DOHH2 (cell line): ENCODE measurements around the gene PIK3CA.

Experiments used
- H3F3A ChIP-seq: fragments of 200-600 bp; sonication (generic), shearing (Covaris generic); 2 replicates; pipeline ENCODE4 v1.6.0; 2016; ENCODE audit warnings: antibody characterized with exemption, mild to moderate bottlenecking; ENCODE audit not compliant: control insufficient read depth, insufficient read depth
- H3K27ac ChIP-seq: fragments of 200-600 bp; sonication (generic); 2 replicates; pipeline ENCODE4 v1.5.1; 2014; ENCODE audit warnings: low read depth, mild to moderate bottlenecking, low read length, moderate library complexity
- H3K27me3 ChIP-seq: fragments of 200-600 bp; sonication (generic); 2 replicates; pipeline ENCODE4 v1.6.1; 2014; ENCODE audit warnings: mild to moderate bottlenecking, low read length, mixed read lengths; ENCODE audit not compliant: control insufficient read depth
- H3K36me3 ChIP-seq: fragments of 200-600 bp; sonication (generic); 2 replicates; pipeline ENCODE4 v1.6.1; 2014; ENCODE audit warnings: mild to moderate bottlenecking, low read length, moderate library complexity, mixed read lengths; ENCODE audit not compliant: control insufficient read depth
- H3K4me1 ChIP-seq: fragments of 200-600 bp; sonication (generic); 2 replicates; pipeline ENCODE4 v1.6.1; 2014; ENCODE audit warnings: mild to moderate bottlenecking, low read length, mixed read lengths; ENCODE audit not compliant: control insufficient read depth
- H3K4me2 ChIP-seq: fragments of 200-600 bp; sonication (generic); 2 replicates; pipeline ENCODE4 v1.6.0; 2014; ENCODE audit warnings: mild to moderate bottlenecking, low read length, moderate library complexity
- H3K4me3 ChIP-seq: fragments of 200-600 bp; sonication (generic); 2 replicates; pipeline ENCODE4 v1.5.1; 2014; ENCODE audit warnings: mild to moderate bottlenecking, low read length, mixed read lengths
- H3K79me2 ChIP-seq: fragments of 200-600 bp; sonication (generic); 2 replicates; pipeline ENCODE4 v1.6.1; 2014; ENCODE audit warnings: mild to moderate bottlenecking, low read length, mixed read lengths; ENCODE audit not compliant: control insufficient read depth
- H3K9me2 ChIP-seq: fragments of 200-600 bp; sonication (generic); replicated peaks from 2 replicates; pipeline ENCODE4 v1.6.1; 2014; ENCODE audit warnings: mild to moderate bottlenecking, low read length, mixed read lengths; ENCODE audit not compliant: control insufficient read depth
- H3K9me3 ChIP-seq: fragments of 200-600 bp; sonication (generic); 2 replicates; pipeline ENCODE4 v1.6.1; 2014; ENCODE audit warnings: antibody characterized with exemption, low read length, mixed read lengths; ENCODE audit not compliant: control insufficient read depth, insufficient read depth
- H4K20me1 ChIP-seq: fragments of 200-600 bp; sonication (generic); 2 replicates; pipeline ENCODE4 v1.6.0; 2014; ENCODE audit warnings: low read depth, mild to moderate bottlenecking, antibody characterized with exemption, low read length, moderate library complexity; ENCODE audit not compliant: control insufficient read depth, insufficient read depth
- CTCF ChIP-seq: fragments of 200-600 bp; sonication (generic); IDR thresholded peaks from one replicate; pipeline ENCODE4 v1.5.1; 2014; ENCODE audit warnings: antibody characterized with exemption, mild to moderate bottlenecking, low read depth, low read length; ENCODE audit not compliant: poor library complexity, severe bottlenecking
- EZH2phosphoT487 ChIP-seq: fragments of 200-600 bp; sonication (generic); IDR thresholded peaks from 2 replicates; pipeline ENCODE4 v1.6.1; 2017; ENCODE audit warnings: borderline replicate concordance, mild to moderate bottlenecking, antibody characterized with exemption, low read length, moderate library complexity, mixed read lengths

PIK3CA gene

GRCh38 chr3:179177611-179178010, 29.5 kb downstream of the PIK3CA start:
- H3K79me2 ChIP-seq, result peaks cover 68% of the 10 kb centered on the region

GRCh38 chr3:179179256-179179655, 31.1 kb downstream of the PIK3CA start:
- Histone ChIP-seq H3K4me3 (no peak overlapping the region), H3K9me3 (no peaks in the 10 kb centered on the region), H3K27ac (no peak overlapping the region), H3K27me3 (no peaks in the 10 kb centered on the region), H3K36me3 (no peaks in the 10 kb centered on the region), H3K4me1 (peaks cover 8% of the 10 kb centered on the region), H3F3A (no peaks in the 10 kb centered on the region), H3K9me2 (no peaks in the 10 kb centered on the region), H3K79me2 (peaks cover 83% of the 10 kb centered on the region), H4K20me1 (peaks cover 4% of the 10 kb centered on the region; the same call in 1 of the 2 replicates), H3K4me2 (no peak overlapping the region)
- no peak for TF ChIP-seq CTCF
- no peak for TF ChIP-seq EZH2phosphoT487

More at GRCh38 chr3:179177611-179178010, 29.5 kb downstream of the PIK3CA start:
- Histone ChIP-seq H3K27me3 (no peaks in the 10 kb centered on the region), H3K9me2 (no peaks in the 10 kb centered on the region), H3K36me3 (no peaks in the 10 kb centered on the region), H3K9me3 (no peaks in the 10 kb centered on the region), H3K4me1 (peaks cover 12% of the 10 kb centered on the region), H3K4me3 (no peak overlapping the region), H3K4me2 (no peak overlapping the region), H4K20me1 (peaks cover 4% of the 10 kb centered on the region; the same call in 1 of the 2 replicates), H3F3A (no peaks in the 10 kb centered on the region), H3K27ac (no peak overlapping the region)
- TF ChIP-seq EZH2phosphoT487 (no peak), CTCF (no peak)

GRCh38 chr3:179179979-179180759, 32.0 kb downstream of the PIK3CA start:
- no peak overlapping the region for H3K27ac ChIP-seq
- no peaks in the 10 kb centered on the region; the same call in 1 of the 2 replicates for H3K4me1 ChIP-seq
- no peak overlapping the region for H3K4me2 ChIP-seq
- TF ChIP-seq EZH2phosphoT487 (no peak), CTCF (no peak)
- no peaks in the 10 kb centered on the region for H3K9me3 ChIP-seq
- peaks cover 81% of the 10 kb centered on the region for H3K79me2 ChIP-seq
- H3K4me3 ChIP-seq, result no peak overlapping the region
- H3K27me3 ChIP-seq, result no peaks in the 10 kb centered on the region
- no peaks in the 10 kb centered on the region for H3F3A ChIP-seq
- peaks cover 4% of the 10 kb centered on the region; the same call in 1 of the 2 replicates for H4K20me1 ChIP-seq
- H3K9me2 ChIP-seq, result no peaks in the 10 kb centered on the region
- no peaks in the 10 kb centered on the region for H3K36me3 ChIP-seq
